Ishikawa (cell line): ENCODE data around the gene LRRC8E.

Experiments used
- CEBPB ChIP-seq: IDR thresholded peaks from 2 replicates; pipeline ENCODE4 v1.6.1; 2012
- EGR1 ChIP-seq: IDR thresholded peaks from 2 replicates; pipeline ENCODE4 v1.6.1; 2012
- EP300 ChIP-seq: IDR thresholded peaks from 2 replicates; pipeline ENCODE4 v1.6.1; 2012; ENCODE audit warnings: borderline replicate concordance
- NFIC ChIP-seq: IDR thresholded peaks from 2 replicates; pipeline ENCODE4 v1.6.1; 2012
- RAD21 ChIP-seq: IDR thresholded peaks from 2 replicates; pipeline ENCODE4 v1.6.1; 2012; ENCODE audit warnings: low read depth
- TAF1 ChIP-seq: IDR thresholded peaks from 2 replicates; pipeline ENCODE4 v1.6.1; 2012; ENCODE audit warnings: low read depth, mild to moderate bottlenecking
- YY1 ChIP-seq: IDR thresholded peaks from 2 replicates; pipeline ENCODE4 v1.6.1; 2012; ENCODE audit warnings: low read depth
- ZBTB7A ChIP-seq: IDR thresholded peaks from 2 replicates; pipeline ENCODE4 v1.6.1; 2012; ENCODE audit warnings: low read depth
- TF ChIP-seq, protein P1 (sequence below): IDR thresholded peaks from 2 replicates; pipeline ENCODE4 v1.6.1; 2012
- TF ChIP-seq, protein P2 (sequence below): IDR thresholded peaks from 2 replicates; pipeline ENCODE4 v1.6.1; 2012; ENCODE audit warnings: low read depth, mild to moderate bottlenecking
- TF ChIP-seq, protein P3 (sequence below): IDR thresholded peaks from 2 replicates; pipeline ENCODE4 v1.6.1; 2012

DNA sequence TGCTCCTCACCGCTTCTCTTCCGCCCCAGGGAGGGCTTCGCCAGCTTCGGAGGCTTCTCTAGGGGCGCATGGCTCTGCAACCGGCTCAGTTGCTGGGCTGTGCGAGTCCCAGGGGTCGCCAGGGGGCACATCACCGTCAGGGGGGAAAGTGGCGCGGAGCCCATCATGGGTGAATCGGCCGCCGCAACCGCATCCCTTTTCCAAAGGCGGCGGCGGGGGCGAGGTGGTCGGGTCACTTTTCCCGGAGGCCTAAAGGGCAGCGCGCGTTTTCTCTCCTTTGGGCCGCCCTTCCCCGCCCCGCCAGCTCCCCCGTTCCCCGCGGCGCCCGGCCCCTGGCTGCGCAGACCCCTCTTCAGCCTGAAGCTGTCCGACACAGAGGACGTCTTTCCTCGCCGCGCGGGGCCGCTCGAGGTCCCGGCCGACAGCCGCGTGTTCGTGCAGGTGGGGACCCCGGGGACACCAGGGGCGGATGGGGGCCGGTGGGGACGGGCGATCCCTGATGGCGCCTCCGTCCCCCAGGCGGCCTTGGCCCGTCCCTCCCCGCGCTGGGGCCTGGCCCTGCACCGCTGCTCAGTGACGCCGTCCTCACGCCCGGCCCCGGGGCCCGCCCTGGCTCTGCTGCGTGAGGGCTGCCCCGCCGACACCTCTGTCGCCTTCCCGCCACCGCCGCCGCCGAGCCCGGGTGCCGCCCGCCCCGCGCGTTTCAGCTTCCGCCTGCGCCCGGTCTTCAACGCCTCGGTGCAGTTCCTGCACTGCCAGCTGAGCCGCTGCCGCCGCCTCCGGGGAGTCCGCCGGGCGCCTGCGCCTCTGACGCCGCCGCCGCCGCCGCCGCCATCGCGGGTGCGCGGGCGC, 28.0 kb downstream of the LRRC8E start:
- TF ChIP-seq, protein P1, sequence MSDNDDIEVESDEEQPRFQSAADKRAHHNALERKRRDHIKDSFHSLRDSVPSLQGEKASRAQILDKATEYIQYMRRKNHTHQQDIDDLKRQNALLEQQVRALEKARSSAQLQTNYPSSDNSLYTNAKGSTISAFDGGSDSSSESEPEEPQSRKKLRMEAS: peak; percentile 66; the same call in 1 of the 2 replicates
- TF ChIP-seq YY1 (no peak), NFIC (no peak), CEBPB (no peak), EP300 (no peak), ZBTB7A (peak; percentile 65; the same call in 1 of the 2 replicates), TAF1 (no peak), EGR1 (no peak), RAD21 (no peak)
- TF ChIP-seq, protein P2, sequence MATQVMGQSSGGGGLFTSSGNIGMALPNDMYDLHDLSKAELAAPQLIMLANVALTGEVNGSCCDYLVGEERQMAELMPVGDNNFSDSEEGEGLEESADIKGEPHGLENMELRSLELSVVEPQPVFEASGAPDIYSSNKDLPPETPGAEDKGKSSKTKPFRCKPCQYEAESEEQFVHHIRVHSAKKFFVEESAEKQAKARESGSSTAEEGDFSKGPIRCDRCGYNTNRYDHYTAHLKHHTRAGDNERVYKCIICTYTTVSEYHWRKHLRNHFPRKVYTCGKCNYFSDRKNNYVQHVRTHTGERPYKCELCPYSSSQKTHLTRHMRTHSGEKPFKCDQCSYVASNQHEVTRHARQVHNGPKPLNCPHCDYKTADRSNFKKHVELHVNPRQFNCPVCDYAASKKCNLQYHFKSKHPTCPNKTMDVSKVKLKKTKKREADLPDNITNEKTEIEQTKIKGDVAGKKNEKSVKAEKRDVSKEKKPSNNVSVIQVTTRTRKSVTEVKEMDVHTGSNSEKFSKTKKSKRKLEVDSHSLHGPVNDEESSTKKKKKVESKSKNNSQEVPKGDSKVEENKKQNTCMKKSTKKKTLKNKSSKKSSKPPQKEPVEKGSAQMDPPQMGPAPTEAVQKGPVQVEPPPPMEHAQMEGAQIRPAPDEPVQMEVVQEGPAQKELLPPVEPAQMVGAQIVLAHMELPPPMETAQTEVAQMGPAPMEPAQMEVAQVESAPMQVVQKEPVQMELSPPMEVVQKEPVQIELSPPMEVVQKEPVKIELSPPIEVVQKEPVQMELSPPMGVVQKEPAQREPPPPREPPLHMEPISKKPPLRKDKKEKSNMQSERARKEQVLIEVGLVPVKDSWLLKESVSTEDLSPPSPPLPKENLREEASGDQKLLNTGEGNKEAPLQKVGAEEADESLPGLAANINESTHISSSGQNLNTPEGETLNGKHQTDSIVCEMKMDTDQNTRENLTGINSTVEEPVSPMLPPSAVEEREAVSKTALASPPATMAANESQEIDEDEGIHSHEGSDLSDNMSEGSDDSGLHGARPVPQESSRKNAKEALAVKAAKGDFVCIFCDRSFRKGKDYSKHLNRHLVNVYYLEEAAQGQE: no peak
- TF ChIP-seq, protein P3, sequence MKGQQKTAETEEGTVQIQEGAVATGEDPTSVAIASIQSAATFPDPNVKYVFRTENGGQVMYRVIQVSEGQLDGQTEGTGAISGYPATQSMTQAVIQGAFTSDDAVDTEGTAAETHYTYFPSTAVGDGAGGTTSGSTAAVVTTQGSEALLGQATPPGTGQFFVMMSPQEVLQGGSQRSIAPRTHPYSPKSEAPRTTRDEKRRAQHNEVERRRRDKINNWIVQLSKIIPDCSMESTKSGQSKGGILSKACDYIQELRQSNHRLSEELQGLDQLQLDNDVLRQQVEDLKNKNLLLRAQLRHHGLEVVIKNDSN: no peak
